ENCODE data around the gene NUDCD3. TPM values are rescaled to one million over a fixed set of nuclear protein-coding genes. Genes with fewer than 3 reads are reported as not detected.

NUDCD3 gene
- total and polyA plus RNA-seq, 8 donors = 12.9 to 147 (median 29.5) TPM

- no peak for DNase-seq
- intact Hi-C loops (cut with DNase I; ENCODE audit: low total_unique reads) = no loop called here
- TF ChIP-seq POLR2AphosphoS5 (IDR thresholded peaks at IDR 0.05) = no peak
- no peak for TF ChIP-seq EP300 (IDR thresholded peaks at IDR 0.05)
- TF ChIP-seq CTCF (IDR thresholded peaks at IDR 0.05) = no peak
- TF ChIP-seq POLR2A (IDR thresholded peaks at IDR 0.05) = no peak
- H3K36me3 ChIP-seq = peaks cover 0 to 33% (median 21%) of the 10 kb centered on the region in 4 donors
- H3K4me3 ChIP-seq = no peak overlapping the region
- peaks cover 0 to 9% (median 4%) of the 10 kb centered on the region in 4 donors for H3K4me1 ChIP-seq
- WGBS, 5 donors = 91 to 97% (median 93%) methylated on average over 3 of the region's 3 CpGs
- H3K9me3 ChIP-seq = no peaks in the 10 kb centered on the region
- H3K27me3 ChIP-seq = no peaks in the 10 kb centered on the region
- no peak overlapping the region for H3K27ac ChIP-seq
Measured at GRCh38 chr7:44455155-44455554, 35.3 kb downstream of the NUDCD3 start.

GRCh38 chr7:44454348-44454747 lies 36.1 kb downstream of the NUDCD3 start:
- DNase-seq = no peak
- Histone ChIP-seq H3K4me3 (no peak overlapping the region), H3K27me3 (no peaks in the 10 kb centered on the region), H3K9me3 (no peaks in the 10 kb centered on the region), H3K27ac (no peak overlapping the region), H3K36me3 (peaks cover 0 to 33% (median 21%) of the 10 kb centered on the region in 4 donors), H3K4me1 (peaks cover 0 to 11% (median 4%) of the 10 kb centered on the region in 4 donors)
- intact Hi-C loops (cut with DNase I; ENCODE audit: low total_unique reads) = no loop called here
- WGBS, 5 donors = 85 to 95% (median 91%) methylated on average over 2 of the region's 2 CpGs
- TF ChIP-seq POLR2AphosphoS5 (IDR thresholded peaks at IDR 0.05) (no peak), CTCF (IDR thresholded peaks at IDR 0.05) (no peak)

- intact Hi-C loops (cut with DNase I; ENCODE audit: low total_unique reads) = no loop called here
- no peaks in the 10 kb centered on the region for H3K9me3 ChIP-seq
- H3K27ac ChIP-seq = no peak overlapping the region
- H3K27me3 ChIP-seq = no peaks in the 10 kb centered on the region
- TF ChIP-seq POLR2AphosphoS5 (IDR thresholded peaks at IDR 0.05) (no peak), CTCF (IDR thresholded peaks at IDR 0.05) (no peak)
- H3K36me3 ChIP-seq = peaks cover 5 to 45% (median 35%) of the 10 kb centered on the region in 4 donors
- 92 to 97% (median 94%) methylated on average over 7 of the region's 7 CpGs for WGBS, 5 donors
- DNase-seq = no peak
- H3K4me3 ChIP-seq = no peak overlapping the region
- peaks cover 0 to 32% (median 12%) of the 10 kb centered on the region in 4 donors for H3K4me1 ChIP-seq
Measured at GRCh38 chr7:44451123-44451522, 39.3 kb downstream of the NUDCD3 start.

GRCh38 chr7:44449584-44449928 lies 40.9 kb downstream of the NUDCD3 start:
- Histone ChIP-seq H3K36me3 (peaks cover 5 to 55% (median 36%) of the 10 kb centered on the region in 4 donors), H3K9me3 (no peaks in the 10 kb centered on the region), H3K4me3 (no peak overlapping the region), H3K4me1 (peaks cover 0 to 40% (median 24%) of the 10 kb centered on the region in 4 donors), H3K27ac (no peak overlapping the region), H3K27me3 (no peaks in the 10 kb centered on the region)
- TF ChIP-seq CTCF (IDR thresholded peaks at IDR 0.05) = no peak
- TF ChIP-seq POLR2AphosphoS5 (IDR thresholded peaks at IDR 0.05) = no peak
- DNase-seq = no peak
- WGBS, 5 donors = 60 to 93% (median 79%) methylated on average over 1 of the region's 1 CpG
- intact Hi-C loops (cut with DNase I; ENCODE audit: low total_unique reads) = no loop called here
